T-helper 2 cell (primary cell): Measurements from ENCODE around the gene FAM162A.
"Not testable (repeated sequence)": the region's sequence is repeated elsewhere in the genome, so short reads cannot be mapped to it uniquely, and the experiment has no call there.

ENCODE experiments used
- DNase-seq, 5 experiments: peaks; one replicate each; pipeline versions ENCODE4 v3.0.0 to v3.0.0-alpha.2; 2012 to 2022

Gene FAM162A

GRCh38 chr3:122421836-122422235 is 37.9 kb downstream of the FAM162A start:
- DNase-seq = no peak

- DNase-seq = peak in 1 of 5 experiments; percentile 53
These were observed 44.0 kb downstream of the FAM162A start for GRCh38 chr3:122427857-122428471.

GRCh38 chr3:122430371-122430770 is 46.4 kb downstream of the FAM162A start:
- peak in 1 of 5 experiments; percentile 60 for DNase-seq

GRCh38 chr3:122435950-122436349 is 52.0 kb downstream of the FAM162A start:
- DNase-seq = no peak

- no peak for DNase-seq
These were observed 59.1 kb downstream of the FAM162A start for GRCh38 chr3:122443090-122443489.

GRCh38 chr3:122443762-122444490 is 59.9 kb downstream of the FAM162A start:
- not testable (repeated sequence) for DNase-seq

GRCh38 chr3:122444491-122444887 is 60.5 kb downstream of the FAM162A start:
- DNase-seq = not testable (repeated sequence)

- DNase-seq = not testable (repeated sequence)
These were observed 64.2 kb downstream of the FAM162A start for GRCh38 chr3:122448218-122448617.

GRCh38 chr3:122451371-122451770 is 67.4 kb downstream of the FAM162A start:
- DNase-seq = no peak

GRCh38 chr3:122456074-122456473 is 72.1 kb downstream of the FAM162A start:
- no peak for DNase-seq

- no peak for DNase-seq
These were observed 73.7 kb downstream of the FAM162A start for GRCh38 chr3:122457706-122458105.

- peak in 1 of 5 experiments; percentile 2 for DNase-seq
These were observed 75.0 kb downstream of the FAM162A start for GRCh38 chr3:122458992-122459391.

GRCh38 chr3:122461806-122462205 is 77.8 kb downstream of the FAM162A start:
- DNase-seq = no peak
